Brain microvascular endothelial cell (primary cell): Measurements from ENCODE around the gene COP1.

Experiments used
- DNase-seq: peaks from one replicate; pipeline ENCODE4 v3.0.0-alpha.2; 2020
- H3K27ac ChIP-seq: fragments of 250-450 bp; sonication (Bioruptor Pico); 2 replicates; pipeline ENCODE4 v1.5.1; 2020; ENCODE audit warnings: mild to moderate bottlenecking, moderate library complexity
- H3K27me3 ChIP-seq: fragments of 250-450 bp; sonication (Bioruptor Pico); replicated peaks from 2 replicates; pipeline ENCODE4 v1.5.1; 2020; ENCODE audit warnings: mild to moderate bottlenecking
- H3K36me3 ChIP-seq: fragments of 250-450 bp; sonication (Bioruptor Pico); replicated peaks from 2 replicates; pipeline ENCODE4 v1.5.1; 2020; ENCODE audit warnings: mild to moderate bottlenecking
- H3K4me3 ChIP-seq: 2 replicates; pipeline ENCODE4 v1.5.1; 2011; ENCODE audit warnings: low read depth, mild to moderate bottlenecking, control low read depth, low read length, moderate library complexity
- CTCF ChIP-seq: IDR thresholded peaks from 2 replicates; pipeline ENCODE4 v1.5.1; 2011; ENCODE audit warnings: low read depth, mild to moderate bottlenecking, moderate library complexity, low read length, control low read depth, inconsistent platforms; ENCODE audit errors: missing control alignments
- in situ Hi-C: cut with HindIII; loops from 2 replicates; pipeline ENCODE4 v1.10.0; 2017; ENCODE audit warnings: low sequenced_read_pairs, low pct_ligation_motif_present

The COP1 gene

GRCh38 chr1:176046926-176047325 lies 160.2 kb downstream of the COP1 start:
- in situ Hi-C loops, result no loop called here
- Histone ChIP-seq H3K4me3 (no peak overlapping the region), H3K27me3 (no peaks in the 10 kb centered on the region), H3K36me3 (no peaks in the 10 kb centered on the region), H3K27ac (no peak overlapping the region)
- TF ChIP-seq CTCF, result no peak
- DNase-seq, result no peak

GRCh38 chr1:176043537-176043936 lies 163.5 kb downstream of the COP1 start:
- in situ Hi-C loops, result no loop called here
- H3K36me3 ChIP-seq, result peaks cover under 1% of the 10 kb centered on the region

GRCh38 chr1:176033881-176034280 lies 173.2 kb downstream of the COP1 start:
- in situ Hi-C loops, result no loop called here
- Histone ChIP-seq H3K27me3 (no peaks in the 10 kb centered on the region), H3K36me3 (peaks cover 3% of the 10 kb centered on the region), H3K27ac (no peak overlapping the region), H3K4me3 (no peak overlapping the region)
- no peak for DNase-seq
- no peak for TF ChIP-seq CTCF

More at GRCh38 chr1:176043537-176043936, 163.5 kb downstream of the COP1 start:
- TF ChIP-seq CTCF, result no peak
- H3K27ac ChIP-seq, result no peak overlapping the region
- H3K4me3 ChIP-seq, result no peak overlapping the region
- H3K27me3 ChIP-seq, result no peaks in the 10 kb centered on the region
- no peak for DNase-seq

- H3K36me3 ChIP-seq, result peaks cover 2% of the 10 kb centered on the region
- TF ChIP-seq CTCF, result no peak
- no peak overlapping the region for H3K27ac ChIP-seq
These were observed 173.6 kb downstream of the COP1 start for GRCh38 chr1:176033474-176033873.

GRCh38 chr1:176032040-176032645 lies 174.9 kb downstream of the COP1 start:
- in situ Hi-C loops, result no loop called here
- H3K4me3 ChIP-seq, result no peak overlapping the region
- H3K27me3 ChIP-seq, result no peaks in the 10 kb centered on the region
- no peak for TF ChIP-seq CTCF
- H3K27ac ChIP-seq, result no peak overlapping the region
- H3K36me3 ChIP-seq, result no peaks in the 10 kb centered on the region
- no peak for DNase-seq

More at GRCh38 chr1:176033474-176033873, 173.6 kb downstream of the COP1 start:
- H3K27me3 ChIP-seq, result no peaks in the 10 kb centered on the region
- no peak overlapping the region for H3K4me3 ChIP-seq
- in situ Hi-C loops, result no loop called here
- no peak for DNase-seq

- H3K27me3 ChIP-seq, result no peaks in the 10 kb centered on the region
- no peak overlapping the region for H3K27ac ChIP-seq
- DNase-seq, result no peak
- no peak for TF ChIP-seq CTCF
- in situ Hi-C loops, result no loop called here
- H3K4me3 ChIP-seq, result no peak overlapping the region
- H3K36me3 ChIP-seq, result no peaks in the 10 kb centered on the region
These were observed 177.5 kb downstream of the COP1 start for GRCh38 chr1:176029609-176030008.
